HG02798 (cell line): ENCODE data around the gene DCDC2B.
"Not testable (repeated sequence)": the region's sequence is repeated elsewhere in the genome, so short reads cannot be mapped to it uniquely, and the experiment has no call there.

Source experiments
- ATAC-seq: cut with Tn5 transposase; IDR thresholded peaks from one replicate; pipeline ENCODE4 v1.9.1; 2021; ENCODE audit warnings: mild to moderate bottlenecking; ENCODE audit not compliant: unreplicated experiment, poor library complexity

DCDC2B gene

GRCh38 chr1:32208891-32209328 is at the start of gene DCDC2B:
Gene DCDC2B (plus strand): TSS chr1:32209089. CDS start chr1:32209094, 5 bp downstream.
- no peak for ATAC-seq

- ATAC-seq, result no peak
Observed at GRCh38 chr1:32159189-32159588, 49.7 kb upstream of the DCDC2B start.

DNA sequence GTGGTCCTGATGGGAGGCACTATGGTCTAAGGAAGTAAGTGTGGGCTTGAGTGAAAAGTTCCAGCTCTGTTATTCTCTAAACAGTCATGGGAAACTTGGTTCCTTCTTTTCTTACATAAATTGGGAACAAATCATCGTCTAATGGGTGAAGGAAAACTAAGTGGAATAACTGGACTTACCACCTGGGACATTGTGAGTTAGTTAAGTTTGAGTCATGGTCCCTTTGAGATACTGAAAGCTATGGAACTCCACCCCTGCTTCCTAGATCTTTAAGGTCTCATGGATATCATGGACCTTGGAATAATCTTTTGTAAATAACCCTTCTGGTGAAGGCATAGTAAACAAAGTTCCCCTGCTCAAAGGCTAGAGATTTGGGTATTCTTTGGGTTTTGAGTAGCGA is 45.5 kb upstream of the DCDC2B start:
- ATAC-seq, result no peak

DNA sequence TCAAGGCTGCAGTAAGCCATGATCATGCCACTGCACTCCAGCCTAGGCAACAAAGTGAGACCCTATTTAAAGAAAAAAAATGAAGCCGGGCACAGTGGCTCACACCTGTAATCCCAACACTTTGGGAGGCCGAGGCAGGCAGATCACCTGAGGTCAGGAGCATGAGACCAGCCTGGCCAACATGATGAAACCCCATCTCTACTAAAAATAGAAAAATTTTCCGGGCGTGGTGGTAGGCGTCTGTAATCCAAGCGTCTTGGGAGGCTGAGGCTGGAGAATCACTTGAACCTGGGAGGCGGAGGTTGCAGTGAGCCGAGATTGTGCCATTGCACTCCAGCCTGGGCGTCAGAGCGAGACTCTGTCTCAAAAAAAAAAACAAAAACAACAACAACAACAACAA is 43.3 kb upstream of the DCDC2B start:
- ATAC-seq, result not testable (repeated sequence)

DNA sequence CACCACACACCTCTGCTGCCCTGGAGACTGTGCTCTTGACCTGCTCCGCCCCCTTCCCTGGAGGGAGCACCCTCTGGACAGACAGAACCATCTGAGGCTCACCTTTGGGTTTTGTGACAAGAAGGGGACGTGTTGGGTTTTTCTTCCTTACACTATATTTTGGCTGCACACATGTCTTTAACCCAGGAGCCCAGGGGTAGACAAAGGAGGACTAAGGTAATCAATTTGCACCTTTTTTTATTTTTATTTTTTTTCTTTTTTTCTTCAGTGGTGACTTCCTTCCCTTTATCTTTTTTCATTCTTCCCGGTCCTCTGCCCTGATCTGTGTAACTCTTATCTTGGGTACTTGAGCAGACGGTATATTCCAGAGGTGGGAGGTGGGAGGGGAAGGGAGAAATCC is 37.9 kb upstream of the DCDC2B start:
- no peak for ATAC-seq

- ATAC-seq, result no peak
Observed at GRCh38 chr1:32172621-32173245, 36.2 kb upstream of the DCDC2B start.

DNA sequence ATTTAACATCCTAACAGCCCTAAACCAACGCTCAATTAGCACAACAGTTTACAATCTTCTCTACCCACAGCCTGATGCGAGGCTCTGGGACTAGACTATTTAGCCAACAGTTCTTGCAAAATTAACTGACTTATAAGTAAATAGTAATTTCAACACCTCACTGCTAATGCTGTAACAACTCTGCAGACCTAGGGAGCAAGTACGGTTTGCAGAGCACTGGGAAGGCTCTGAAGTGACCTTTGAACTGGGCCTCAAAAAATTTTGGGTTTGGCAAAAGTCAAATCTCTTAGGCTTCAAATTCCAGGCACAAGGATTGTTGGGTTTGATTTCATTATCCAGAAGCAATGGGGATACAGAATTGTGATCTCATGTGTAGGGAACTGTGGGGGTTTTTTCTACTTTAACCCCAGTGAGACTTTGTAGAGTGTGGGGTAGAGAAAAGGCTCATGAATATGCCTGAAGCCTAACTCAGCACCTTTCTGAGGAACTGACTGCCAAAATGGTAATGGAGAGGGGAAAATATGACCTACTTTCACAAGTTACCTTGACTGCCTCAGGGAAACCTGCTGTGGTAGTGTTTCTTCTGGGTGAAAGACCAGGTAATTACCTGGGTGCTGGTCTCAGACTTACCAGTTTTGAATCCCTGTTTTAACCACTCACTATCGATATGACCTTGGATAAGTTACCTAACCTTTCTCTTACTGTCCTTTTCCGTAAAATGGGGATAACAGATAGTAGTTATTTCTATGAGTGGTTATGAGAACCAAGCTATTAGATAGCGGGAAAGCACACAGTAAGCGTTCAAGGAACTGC is 30.3 kb upstream of the DCDC2B start:
- no peak for ATAC-seq

GRCh38 chr1:32179193-32179442 is 29.8 kb upstream of the DCDC2B start:
- no peak for ATAC-seq

GRCh38 chr1:32179443-32180185 is 29.3 kb upstream of the DCDC2B start, which contains the start of gene TXLNA:
Gene TXLNA (plus strand): TSS chr1:32179675. CDS start chr1:32180346, 671 bp downstream.
- peak; percentile 90 for ATAC-seq

DNA sequence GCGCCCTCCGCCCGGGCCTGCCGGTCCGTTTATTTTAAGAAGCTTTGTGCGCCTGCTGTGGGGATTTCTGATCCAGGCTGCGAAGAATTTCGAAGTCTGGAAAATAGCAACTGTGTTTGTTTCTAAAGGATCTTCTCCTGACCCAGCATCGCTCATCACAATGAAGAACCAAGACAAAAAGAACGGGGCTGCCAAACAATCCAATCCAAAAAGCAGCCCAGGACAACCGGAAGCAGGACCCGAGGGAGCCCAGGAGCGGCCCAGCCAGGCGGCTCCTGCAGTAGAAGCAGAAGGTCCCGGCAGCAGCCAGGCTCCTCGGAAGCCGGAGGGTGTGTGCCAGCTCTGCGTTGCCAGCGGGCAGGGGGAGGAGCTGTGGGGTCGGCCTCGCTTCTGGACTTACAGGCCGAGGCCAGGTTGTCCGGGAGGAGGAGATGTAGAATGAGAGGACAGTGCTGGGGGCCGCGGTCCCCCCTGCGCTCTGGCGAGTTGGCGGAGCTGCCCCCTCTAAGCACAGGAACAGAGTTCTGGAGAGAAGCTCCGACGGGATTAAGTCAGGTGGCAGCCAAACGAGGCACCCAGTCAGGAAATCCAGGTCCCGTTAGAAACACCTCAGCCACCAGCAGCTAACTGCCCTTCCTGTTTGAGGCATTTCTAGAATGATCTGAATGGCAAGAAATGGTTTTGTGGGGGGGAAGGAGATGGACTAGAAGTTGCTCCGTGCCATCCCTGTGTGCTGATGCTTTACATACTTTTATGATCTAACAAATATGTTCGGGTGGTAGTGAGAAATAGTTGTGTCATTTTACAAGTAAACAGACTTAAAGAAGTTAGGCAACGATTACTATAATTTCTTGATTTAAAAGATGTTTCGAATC is 28.5 kb upstream of the DCDC2B start:
- ATAC-seq, result no peak

DNA sequence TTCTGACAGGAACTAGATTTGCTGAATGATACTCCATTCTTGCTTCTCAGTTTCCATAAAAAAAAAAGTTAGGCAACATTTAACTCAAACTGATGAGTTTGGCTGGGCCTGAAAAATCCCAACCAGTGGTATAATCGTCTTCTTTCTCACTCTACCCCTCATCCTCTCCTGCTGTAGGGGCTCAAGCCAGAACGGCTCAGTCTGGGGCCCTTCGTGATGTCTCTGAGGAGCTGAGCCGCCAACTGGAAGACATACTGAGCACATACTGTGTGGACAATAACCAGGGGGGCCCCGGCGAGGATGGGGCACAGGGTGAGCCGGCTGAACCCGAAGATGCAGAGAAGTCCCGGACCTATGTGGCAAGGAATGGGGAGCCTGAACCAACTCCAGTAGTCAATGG is 27.8 kb upstream of the DCDC2B start:
- no peak for ATAC-seq

DNA sequence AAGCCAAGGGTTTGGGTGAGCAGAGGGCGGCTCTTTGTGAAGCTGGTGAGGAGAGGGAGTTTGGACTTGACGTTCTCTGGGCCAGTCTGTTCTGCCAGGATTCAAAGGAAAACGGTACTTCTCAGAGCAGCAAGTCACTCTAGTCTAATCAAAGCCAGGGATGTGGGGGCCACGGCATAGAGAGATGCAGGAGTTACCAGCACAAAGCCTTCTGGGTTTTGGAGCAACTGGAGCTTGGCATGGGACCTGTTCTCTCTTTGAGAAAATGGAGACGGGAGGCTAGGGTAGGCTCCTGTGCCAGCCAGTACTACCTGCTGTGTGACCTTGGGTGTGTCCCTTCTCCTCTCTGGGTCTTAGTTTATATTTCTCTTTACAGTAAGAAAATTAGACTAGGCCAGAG is 27.3 kb upstream of the DCDC2B start:
- no peak for ATAC-seq

GRCh38 chr1:32182060-32182459 is 26.8 kb upstream of the DCDC2B start:
- no peak for ATAC-seq

GRCh38 chr1:32184650-32185049 is 24.2 kb upstream of the DCDC2B start:
- ATAC-seq, result no peak

DNA sequence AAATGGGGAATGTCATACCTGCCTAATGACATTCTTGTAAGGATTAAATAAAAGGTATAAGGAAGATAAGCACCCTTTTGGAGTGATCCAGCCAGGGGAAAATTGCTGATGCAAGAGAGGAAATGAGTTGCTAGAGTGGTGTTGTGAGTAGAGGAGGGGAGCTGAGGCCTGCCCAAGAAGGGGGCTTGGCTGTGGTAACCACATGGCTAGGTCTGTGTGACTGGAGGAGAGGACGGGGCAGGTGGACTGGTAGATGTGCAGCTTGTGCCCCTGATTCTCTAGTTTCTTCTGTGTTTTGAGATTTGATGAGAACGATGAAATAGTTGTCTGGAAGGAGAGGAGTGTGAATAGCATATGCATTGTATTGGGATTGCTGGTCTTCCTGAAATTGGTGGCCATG is 22.8 kb upstream of the DCDC2B start:
- ATAC-seq, result no peak

- ATAC-seq, result no peak
Observed at GRCh38 chr1:32186491-32186890, 22.4 kb upstream of the DCDC2B start.

DNA sequence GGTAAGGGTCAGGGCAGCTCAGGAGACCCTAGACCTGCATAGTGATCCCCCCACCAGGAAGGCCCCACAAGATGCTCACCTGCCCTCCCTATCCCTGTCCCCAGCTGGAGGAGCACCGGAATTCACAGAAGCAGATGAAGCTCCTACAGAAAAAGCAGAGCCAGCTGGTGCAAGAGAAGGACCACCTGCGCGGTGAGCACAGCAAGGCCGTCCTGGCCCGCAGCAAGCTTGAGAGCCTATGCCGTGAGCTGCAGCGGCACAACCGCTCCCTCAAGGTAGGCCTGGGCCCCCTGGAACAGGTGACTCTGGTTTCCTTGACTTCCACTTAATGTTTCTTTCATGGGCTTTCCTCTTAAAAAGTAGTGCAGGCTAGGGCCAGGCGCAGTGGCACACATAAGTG is 21.0 kb upstream of the DCDC2B start:
- no peak for ATAC-seq

DNA sequence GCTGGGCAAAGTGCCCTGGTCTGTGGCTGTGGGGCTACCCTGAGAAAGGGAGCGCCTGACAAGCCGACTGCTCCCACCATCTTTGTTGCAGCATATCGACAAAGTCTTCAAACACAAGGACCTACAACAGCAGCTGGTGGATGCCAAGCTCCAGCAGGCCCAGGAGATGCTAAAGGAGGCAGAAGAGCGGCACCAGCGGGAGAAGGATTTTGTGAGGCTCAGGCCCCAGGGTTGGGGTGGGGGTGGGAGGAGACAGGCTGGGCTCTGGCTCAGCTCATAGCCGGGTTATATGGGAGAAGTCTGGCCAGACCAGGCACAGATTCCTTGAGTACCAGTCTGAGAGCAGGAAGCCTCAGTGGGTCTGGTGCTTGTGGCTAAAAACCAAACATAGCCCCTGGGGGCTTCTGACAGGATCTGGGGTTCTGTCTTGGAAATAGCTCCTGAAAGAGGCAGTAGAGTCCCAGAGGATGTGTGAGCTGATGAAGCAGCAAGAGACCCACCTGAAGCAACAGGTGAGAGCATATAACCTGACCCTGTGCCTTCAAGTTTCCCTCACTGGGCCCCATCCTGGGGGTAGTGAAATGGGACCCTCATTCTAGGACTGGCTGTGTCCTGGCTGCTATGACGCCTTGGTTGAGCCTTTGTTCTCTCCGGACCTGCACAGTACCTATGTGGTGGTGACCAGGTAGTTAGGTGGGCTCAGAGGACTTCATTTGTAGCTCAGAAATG is 16.5 kb upstream of the DCDC2B start:
- no peak for ATAC-seq

GRCh38 chr1:32194984-32195383 is 13.9 kb upstream of the DCDC2B start:
- no peak for ATAC-seq

DNA sequence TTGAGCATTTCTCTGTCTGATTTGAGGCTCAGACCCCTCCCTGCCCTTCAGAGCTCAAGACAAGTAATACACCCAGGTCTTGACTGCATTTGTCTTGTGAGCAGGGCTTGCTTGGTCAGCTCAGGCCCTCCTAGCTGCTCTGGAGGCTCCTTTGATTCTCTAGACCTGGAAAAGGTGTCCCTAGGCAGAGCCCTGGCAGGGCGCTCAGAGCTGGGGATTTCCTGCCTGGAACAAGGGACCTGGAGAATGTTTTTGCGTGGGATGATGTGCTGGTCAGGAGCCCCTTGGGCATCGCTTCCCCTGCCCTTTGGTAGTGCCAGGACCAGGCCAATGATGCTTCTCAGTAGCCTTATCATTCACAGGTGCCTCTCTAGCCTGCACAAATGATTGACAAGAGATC is 13.4 kb upstream of the DCDC2B start:
- no peak for ATAC-seq
